GM19023 (cell line): ENCODE results near the gene ABHD16B.
"Not testable (repeated sequence)": the region's sequence is repeated elsewhere in the genome, so short reads cannot be mapped to it uniquely, and the experiment has no call there.

Source experiments
- ATAC-seq: cut with Tn5 transposase; IDR thresholded peaks from one replicate; pipeline ENCODE4 v1.9.1; 2021; ENCODE audit warnings: mild to moderate bottlenecking, moderate library complexity; ENCODE audit not compliant: unreplicated experiment

The ABHD16B gene

DNA sequence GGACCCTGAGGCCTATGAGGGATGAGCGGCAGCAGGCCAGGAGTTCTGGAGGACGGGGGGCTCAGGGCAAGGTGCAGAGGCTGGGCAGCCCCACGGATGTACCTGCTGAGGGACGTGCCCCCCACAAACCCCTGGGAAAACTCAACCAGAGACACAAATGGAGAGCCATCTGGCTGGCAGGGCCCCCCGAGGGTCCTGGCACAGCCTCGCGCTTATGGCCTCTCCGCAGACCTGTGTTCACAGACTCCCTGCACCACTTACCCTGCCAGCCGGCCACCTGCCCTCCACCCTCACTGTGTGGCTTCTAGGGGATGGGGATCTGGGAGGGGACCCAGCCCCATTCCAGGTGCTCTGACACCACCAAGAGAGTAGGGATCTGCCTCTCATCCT is 26.8 kb upstream of the ABHD16B start:
- ATAC-seq, result no peak

DNA sequence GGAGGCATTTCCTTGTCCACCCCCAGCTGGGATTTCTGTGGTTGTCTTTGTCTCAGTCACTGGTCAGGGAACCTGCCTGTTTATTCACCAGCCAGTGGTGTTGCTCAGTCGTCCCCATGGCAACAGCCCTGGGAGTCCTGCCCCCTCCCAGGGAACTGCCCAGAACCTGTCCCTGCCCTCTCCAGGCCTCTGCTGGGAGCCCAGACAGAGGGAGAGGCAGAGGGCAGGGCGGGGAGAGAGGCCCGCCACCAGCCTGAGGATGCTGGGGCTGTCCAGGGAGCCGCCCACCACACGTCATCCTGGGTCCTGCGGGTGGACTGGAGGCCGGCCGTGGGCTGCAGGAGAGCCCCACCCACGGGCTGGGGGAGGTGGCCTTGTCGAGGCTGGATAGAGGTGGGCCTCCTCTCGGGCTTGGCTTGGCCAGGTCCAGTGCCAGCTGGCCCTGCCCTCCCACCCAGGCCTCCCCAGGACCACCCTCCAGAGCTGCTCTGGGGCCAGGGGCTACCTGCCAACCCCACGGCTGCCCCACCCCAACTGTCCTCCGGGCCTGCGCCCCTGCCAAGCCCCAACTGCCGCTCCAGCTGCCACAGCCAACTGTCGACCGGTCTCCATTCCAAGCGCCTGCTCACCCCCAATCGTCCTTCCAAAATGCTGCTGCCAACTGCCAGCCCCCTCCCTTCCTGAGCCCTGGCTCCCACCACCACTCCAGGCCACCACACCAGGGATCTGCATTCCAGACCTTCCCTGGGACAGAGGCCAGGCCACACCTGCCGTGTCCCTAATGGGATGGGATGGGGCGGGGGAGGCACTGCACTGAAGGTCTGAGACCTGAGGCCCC is 26.1 kb upstream of the ABHD16B start:
- ATAC-seq, result no peak

DNA sequence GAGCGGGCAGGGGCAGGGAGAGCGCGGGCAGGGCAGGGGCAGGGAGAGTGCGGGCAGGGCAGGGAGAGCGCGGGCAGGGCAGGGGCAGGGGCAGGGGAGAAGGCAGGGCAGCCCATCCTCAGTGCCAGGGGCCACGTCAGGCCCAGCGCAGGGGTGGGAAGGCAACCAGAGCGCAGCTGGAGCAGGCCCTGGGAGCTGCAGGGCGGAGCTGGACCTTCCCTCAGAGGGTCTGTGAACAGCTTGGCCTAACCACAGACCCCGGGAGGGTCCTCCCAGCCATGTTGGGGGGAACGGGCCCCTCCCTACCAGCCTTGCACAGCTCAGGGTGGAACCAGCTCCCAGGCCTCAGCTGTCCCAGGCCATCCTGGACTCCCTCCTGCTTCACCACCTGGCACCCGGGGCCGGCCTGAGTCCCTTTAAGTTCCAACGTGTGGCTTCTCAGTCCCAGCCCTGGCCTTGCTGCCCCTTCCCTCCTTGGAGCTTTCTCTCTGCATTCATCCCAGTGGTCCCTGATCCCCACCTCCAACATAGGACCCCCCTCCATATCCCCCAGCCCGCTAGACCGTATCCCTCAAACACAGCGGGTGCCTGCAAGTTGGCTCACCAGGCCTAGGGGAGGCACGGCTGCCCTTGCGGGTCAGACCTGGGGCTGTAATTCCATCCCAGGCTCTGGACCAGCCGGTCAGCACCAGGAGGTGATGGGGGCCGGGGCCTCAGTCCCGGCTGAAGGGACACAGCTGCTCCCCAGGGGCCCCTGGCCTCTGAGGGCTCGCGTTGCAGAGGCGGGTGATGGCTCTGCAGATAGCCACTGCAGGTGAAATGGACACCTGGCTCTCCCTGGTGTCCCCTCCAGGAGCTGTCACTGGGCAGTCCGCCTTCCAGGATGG is 24.6 kb upstream of the ABHD16B start:
- ATAC-seq, result no peak

DNA sequence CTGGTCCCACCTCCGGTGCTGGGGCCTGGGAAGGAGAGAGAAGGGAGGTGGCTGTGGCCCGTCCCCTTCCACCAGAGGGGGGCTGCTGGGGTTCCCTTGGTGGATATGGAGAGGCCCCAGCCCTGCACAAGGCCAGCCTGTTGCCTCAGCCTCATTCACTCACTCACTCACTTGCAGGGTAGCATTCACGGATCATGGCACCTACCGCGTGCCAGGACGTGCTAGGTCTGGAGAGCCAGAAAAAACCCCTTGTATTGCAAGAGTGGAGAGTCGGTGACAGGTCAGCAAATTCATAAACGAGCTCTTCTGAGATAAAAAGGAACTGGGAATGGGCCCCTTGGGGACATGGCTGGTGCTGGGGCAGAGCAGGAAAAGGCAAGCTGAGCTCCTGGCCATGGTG is 23.8 kb upstream of the ABHD16B start:
- no peak for ATAC-seq

DNA sequence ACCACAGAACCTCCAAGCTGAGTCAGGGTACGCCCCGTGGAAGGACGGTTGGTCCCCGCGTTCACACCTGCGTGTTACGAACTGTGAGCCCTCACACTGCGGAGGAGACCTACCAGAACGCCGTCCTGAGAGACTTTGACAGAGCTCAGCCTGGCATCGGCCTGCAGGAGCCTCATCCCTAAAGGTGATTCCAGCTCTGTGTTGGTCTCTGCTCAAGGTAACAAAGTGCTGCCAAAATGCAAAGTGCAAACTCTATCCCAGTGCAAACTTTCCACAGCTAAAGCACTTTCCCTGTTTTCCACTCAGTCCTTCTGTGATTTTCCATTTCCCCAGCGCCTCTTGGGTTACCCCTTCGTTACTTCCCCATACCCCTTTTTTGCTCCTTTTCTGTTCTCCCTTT is 21.7 kb upstream of the ABHD16B start:
- no peak for ATAC-seq

DNA sequence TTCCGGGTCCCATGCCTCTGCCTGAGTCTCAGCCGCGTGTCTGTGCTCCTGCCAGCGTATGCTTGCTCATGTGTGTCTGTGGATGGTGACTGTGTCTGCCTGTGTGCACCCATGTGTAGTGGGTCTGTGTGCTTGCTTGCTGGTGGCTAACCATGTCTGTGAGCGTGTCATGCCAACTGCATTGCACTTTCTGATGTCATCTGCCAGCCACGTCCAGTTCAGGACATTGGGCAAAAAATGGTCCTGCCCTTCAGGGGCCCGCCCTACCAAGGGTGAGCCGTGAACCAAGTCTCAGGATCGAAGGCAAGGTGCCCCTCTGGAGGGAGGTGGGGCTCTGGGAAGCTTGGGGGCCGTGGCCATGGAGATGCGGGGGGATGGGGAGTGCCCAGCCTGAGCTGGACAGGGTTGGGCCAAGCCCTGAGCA is 20.9 kb upstream of the ABHD16B start:
- no peak for ATAC-seq

DNA sequence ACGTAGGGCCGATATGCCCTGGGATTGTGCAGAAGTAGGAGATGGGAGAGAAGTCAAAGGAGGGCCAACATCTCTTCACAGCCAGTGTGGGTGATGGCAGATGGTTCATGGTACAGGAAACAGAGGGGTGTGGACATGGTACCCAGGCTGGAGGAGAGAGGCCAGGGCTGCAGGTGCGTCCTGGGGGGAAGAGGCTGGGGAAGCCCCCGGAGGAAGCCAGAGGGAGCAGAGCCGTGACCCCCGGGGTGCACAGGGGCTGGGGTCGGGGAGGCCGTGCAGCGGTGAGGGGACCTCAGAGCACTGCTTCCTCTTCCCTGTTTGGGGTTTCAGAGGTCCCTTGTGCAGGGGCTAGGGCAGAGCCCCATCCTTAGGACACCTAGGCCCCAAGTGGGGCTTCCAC is 19.0 kb upstream of the ABHD16B start:
- no peak for ATAC-seq

DNA sequence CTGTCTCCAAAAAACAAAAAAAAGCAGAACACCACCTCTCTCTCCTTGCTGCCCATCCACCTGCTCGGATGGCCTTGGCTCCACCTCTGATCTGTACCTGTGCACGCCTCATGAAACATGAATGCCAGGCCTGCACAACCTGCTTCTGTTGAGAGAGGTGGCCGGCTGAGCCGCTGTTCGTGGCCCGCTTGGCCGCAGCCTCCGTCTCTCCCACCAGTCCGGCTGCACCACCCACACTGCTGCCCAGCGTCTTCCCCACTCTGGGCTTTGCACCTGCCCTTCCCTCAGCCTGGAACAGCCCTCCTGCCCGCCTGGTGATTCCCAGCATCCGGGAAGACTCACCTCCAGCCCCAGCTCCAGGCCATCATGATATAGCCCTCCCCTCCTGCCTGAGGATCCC is 18.1 kb upstream of the ABHD16B start:
- no peak for ATAC-seq

DNA sequence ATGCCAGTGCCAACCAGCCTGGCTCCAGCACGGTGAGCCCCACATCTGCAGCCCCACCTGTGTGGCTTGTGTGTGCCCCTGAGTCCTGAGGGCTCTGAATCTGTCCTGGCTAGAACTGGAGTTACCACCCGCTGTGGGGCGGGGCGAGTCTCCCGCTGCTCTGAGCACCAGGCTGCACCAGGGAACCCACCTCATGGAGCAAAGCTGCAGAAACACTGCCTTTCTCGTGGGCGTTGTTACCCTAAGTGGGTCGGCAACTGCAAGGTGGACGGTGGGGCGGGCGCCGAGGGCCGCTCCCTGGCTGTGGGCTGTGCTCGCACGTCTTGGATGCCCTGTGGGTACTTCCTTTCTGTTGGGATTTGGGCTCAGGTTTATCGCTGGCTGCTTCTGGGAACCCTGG is 17.5 kb upstream of the ABHD16B start:
- no peak for ATAC-seq

DNA sequence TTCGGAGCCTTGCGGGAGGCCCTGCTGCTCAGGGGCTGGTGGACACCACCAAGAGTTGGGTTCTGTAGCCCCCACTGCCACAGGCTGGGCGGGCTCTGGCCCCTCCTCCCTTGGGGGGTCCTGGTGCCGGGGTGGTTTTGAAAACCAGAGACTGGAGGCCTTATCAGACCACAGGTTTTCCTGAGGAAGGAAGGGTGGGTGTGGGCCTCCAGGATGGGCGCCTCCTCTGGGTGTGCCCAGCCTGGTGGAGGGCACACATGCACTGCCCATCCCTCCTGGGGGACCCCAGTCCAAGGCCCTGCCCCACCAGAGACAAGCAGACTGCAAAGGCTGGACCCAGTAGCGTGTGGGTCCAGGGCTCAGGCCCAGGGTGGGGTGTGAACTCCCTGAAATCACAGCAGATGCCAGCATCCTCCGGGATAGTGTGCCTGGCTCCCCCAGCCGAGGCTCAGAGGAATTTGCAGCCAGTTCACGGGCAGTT is 16.7 kb upstream of the ABHD16B start:
- no peak for ATAC-seq

DNA sequence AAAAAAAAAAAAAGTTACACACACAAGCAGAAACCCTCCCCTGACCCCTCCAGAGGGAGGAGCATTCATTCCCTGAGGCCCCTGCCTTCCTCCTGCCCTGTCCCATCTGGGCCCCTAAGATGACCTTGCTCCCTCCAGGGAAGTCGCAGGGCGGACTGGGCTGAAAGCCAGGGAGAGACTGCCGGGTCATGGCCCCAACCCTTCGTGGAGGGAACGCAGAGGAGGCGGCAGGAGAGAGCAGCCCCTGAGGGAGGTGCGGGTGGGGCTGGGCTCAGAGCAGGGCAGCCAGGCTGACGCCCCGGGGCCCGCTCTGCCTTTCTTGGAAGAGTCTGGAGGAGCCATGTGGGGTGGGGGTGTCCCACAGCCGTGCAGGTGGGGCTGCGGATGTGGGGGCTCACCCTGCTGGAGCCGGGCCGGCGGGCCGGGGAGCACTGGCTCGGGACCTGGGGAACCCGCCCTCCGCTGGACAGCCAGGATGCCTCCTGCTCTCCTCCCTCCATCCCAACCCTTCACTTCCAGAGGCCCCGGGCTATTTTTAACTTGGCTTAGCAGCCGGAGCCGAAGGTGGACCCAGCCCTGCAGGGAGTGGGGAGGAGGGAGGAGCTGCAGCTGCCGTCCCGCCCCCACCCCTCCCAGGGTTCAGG is 15.0 kb upstream of the ABHD16B start:
- ATAC-seq, result no peak

DNA sequence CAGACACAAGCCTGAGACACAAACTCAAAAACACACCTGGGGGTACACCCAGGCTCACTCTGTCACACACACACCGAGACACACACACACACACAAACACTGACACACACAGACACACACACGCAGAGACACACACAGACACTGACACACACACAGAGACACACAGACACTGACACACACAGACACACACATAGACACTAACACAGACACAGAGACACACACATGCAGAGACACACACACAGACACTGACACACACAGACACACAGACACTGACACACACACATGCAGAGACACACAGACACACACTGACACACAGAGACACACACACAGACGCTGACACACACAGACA is 14.4 kb upstream of the ABHD16B start:
- no peak for ATAC-seq

DNA sequence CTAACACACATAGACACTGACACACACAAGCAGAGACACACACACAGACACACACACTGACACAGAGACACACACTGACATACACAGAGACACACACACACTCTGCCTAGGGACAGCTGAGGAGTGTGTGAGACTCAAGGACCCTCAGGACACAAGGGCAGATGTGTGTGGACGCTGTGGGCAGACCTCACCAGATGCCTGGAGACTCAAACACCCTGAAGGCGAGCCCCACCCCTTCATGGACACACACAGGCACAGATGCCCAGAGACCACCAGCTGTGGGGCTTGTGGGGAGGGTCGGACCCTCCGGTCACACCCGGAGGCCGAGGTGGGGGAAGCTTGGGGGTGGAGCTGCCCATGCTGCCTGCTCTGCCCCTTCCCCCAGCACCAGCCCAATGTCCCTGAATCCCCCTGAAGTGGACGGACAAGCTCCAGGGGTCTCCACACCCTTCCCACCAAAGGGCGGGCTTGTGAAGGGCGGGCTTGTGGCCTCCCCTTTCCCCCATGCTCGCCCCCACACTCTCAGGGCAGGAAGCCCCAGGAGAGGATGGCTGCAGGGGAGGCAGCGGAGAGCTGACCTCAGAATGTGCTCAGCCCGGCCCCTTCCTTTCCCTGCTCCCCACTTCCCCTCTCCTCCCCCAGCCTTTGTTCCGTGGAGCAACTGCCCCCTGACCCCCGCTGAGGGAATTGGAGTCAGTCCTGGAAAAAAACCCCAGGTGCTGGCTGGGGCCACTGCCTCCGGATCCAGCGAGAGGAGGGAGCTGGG is 13.9 kb upstream of the ABHD16B start:
- ATAC-seq, result no peak

DNA sequence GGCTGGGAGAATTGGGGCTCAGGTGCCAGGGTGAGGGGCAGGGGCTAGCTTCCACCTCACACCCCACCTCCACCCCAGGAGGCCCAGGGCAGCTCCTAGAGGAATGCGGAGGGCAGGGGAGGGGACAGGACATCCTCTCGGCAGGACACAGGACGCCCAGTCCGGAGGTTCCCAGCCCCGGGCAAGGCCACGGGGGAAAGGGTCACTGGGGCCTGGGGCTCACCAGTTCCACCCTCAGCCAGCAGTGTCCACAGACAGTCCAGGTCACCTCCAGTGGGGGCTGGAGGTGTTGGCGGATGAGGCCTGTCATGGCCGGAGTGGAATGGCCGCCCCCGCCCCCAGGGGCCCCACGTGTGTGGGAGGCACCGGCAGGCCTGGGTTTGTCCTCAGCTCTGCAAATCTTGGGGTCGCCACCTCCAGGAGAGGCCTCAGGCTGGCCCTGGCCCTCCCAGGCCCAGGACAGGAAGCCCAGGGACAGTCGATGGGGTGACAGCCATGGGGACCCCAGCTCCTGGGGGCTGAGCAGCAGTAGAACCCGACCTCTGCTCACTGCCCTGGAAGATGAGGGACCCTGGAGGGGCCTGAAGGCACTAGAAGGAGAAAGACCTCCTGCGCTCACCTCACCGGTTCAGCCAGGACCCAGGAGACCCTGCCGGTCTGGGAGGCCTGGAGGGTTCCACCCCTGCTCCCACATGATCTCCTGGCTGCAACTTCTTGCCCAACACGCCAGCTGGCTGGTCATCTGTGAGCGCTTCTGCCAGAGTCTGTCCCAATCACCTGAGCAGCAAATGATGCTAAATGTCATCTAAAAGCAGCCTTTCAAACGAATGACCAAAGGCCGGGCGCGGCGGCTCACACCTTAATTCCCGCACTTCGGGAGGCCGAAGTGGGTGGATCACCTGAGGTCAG is 13.0 kb upstream of the ABHD16B start:
- ATAC-seq, result no peak

DNA sequence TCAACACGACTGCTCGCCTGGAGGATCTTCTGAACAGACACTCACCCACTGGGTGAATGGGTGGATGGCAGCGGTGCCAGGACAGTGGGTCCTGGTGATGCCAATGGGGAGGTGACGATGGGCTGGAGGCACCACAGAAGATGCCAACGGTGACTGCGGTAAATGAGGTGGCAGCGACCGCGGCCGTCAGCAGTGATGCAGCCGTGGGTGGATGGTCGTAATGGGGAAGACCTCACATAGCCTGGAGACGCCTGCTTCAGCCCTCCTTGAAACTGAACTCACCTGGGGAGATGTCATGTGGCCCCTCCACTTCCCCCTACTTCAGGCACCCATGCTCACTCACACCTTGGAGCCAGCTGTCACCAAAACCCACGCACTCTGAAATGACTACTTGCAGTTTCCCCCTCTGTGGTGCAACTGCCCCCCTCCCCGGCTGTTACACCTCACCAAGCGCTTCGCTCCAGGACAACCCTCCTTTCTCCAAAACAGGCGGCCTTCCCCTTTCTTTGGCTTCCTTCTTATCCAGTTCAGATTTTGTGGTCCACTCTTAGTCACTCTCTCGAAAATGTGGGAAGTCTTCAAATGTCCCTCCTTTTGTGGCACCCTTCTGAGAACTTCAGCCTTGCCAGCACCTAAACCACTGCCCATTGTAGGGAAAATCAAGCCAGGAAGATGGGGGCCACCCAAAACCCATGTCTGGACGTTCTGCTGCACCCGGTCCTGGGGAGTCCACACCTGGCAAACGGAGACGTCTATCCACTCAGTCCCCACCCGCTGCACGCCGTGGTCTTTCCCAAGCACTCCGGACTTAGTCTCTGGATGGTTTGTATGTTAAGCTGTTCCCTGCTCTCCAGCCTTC is 10.4 kb upstream of the ABHD16B start:
- peak; percentile 77 for ATAC-seq

DNA sequence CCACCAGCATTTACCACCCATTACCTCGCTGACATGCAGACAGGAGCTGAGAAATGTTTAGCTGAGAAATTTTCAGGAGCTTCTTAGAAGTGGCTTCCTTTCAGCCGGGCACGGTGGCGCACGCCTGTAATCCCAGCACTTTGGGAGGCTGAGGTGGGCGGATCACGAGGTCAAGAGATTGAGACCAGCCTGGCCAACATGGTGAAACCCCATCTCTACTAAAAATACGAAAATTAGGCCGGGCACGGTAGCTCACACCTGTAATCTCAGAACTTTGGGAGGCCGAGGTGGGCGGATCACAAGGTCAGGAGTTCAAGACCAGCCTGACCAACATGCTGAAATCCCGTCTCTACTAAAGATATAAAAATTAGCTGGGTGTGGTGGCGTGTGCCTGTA is 9.8 kb upstream of the ABHD16B start:
- not testable (repeated sequence) for ATAC-seq

DNA sequence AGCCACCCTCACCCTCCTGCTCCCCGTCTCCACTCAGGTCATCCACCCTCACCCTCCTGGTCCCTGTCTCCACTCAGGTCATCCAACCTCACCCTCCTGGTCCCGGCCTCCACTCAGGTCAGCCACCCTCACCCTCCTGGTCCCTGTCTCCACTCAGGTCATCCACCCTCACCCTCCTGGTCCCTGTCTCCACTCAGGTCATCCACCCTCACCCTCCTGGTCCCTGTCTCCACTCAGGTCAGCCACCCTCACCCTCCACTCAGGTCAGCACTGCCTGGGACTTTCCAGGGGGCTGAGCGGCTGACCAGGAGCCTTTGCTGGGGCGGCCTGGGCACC is 7.6 kb upstream of the ABHD16B start:
- ATAC-seq, result not testable (repeated sequence)

DNA sequence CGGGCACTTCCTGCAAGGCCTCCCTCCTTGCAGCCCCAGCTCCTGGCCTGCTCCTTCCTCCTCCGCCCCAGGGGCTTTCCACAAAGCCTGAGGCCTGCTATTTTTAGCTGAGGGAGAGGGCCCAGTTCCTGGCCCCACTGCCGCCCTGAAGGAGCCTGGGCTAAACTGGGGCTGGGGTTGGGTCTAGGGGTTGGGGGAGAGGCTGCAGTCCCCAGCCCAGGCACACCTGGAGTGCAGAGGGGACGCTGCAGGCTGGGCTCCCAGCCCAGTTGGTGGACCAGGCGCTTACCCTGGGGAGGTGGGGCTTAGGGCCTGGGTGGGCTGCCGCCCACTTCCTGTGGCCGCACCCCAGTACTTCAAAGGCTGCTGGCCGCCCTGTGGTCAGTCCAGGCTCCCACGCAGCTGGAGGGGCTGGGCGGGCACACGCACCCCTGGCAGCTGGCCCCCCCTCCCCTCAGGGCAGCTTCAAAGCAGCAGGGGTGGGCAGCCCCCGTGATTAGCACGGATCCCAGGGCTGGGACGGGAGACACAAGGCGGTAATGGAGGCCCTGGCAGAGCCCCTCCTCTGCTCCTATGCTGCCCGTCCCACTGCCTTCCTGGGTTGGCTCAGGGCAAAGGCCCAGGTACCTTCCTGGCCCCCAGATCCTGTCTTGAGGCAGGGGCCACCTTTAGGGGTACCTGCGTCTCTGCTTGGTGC is 7.1 kb upstream of the ABHD16B start:
- no peak for ATAC-seq
